ENCODE results near the gene DOCK4.

- TF ChIP-seq SUZ12 (IDR thresholded peaks at IDR 0.05) (no peak), ELF4 (IDR thresholded peaks at IDR 0.05) (no peak), SP1 (IDR thresholded peaks at IDR 0.05) (no peak), TARDBP (IDR thresholded peaks at IDR 0.05) (no peak), FOXK2 (IDR thresholded peaks at IDR 0.05) (no peak), FOXM1 (IDR thresholded peaks at IDR 0.05; ENCODE audit: borderline replicate concordance) (no peak), HDGF (IDR thresholded peaks at IDR 0.05; ENCODE audit: borderline replicate concordance) (no peak), FOXA1 (IDR thresholded peaks at IDR 0.05) (no peak), NFRKB (IDR thresholded peaks at IDR 0.05) (no peak), L3MBTL2 (conservative IDR thresholded peaks at IDR 0.05) (no peak)
Measured at GRCh38 chr7:111678986-111679385, 527.2 kb downstream of the DOCK4 start.
